HCT116 (cell line): Measurements from ENCODE around the gene DCST2. TPM values are rescaled to one million over a fixed set of nuclear protein-coding genes. Genes with fewer than 3 reads are reported as not detected.

ENCODE experiments used
- ATAC-seq: fragments of 200-7000 bp; cut with Tn5 transposase; 2 replicates; pipeline ENCODE4 v1.9.1; 2020; ENCODE audit warnings: mild to moderate bottlenecking, moderate library complexity
- BruUV-seq: library from RNA; stranded (reverse); fragments of 400-500 nt; replicated peaks from 2 replicates; lab custom pipeline; 2021; lab: Mats Ljungman, UMichigan
- CTCF ChIA-PET: fragments of 300-600 bp; sonication (Branson Sonifier 250); formaldehyde crosslinking; loops from one replicate; lab custom pipeline; 2021; ENCODE audit warnings: antibody characterized with exemption; lab: Charles Lee
- POLR2A ChIA-PET: fragments of 300-600, 350-600 bp; sonication (Branson Sonifier 250); formaldehyde crosslinking; loops from one replicate; lab custom pipeline; 2021; ENCODE audit warnings: antibody characterized with exemption; lab: Charles Lee
- RAD21 ChIA-PET, 2 experiments: fragments of 300-600 bp; sonication (Branson Sonifier 250); formaldehyde crosslinking; loops; one replicate each; lab custom pipeline; 2023; ENCODE audit warnings: low total read pairs in 2 of 2; ENCODE audit not compliant: uncharacterized antibody in 2 of 2, unreplicated experiment in 2 of 2, low non-redundant PET in 1 of 2; lab: Charles Lee
- DNase-seq: peaks from one replicate; pipeline ENCODE4 v3.0.0-alpha.2; 2010; ENCODE audit warnings: low read depth, low spot score
- H2AFZ ChIP-seq: fragments of 200-600 bp; shearing (Covaris generic), sonication (generic); 2 replicates; pipeline ENCODE4 v1.6.1; 2017; ENCODE audit warnings: low read depth, mixed run types, mixed read lengths, antibody characterized with exemption, low read length; ENCODE audit not compliant: poor library complexity, severe bottlenecking
- H3K27ac ChIP-seq: 2 replicates; pipeline ENCODE4 v1.5.1; 2012; ENCODE audit warnings: low read depth, low read length
- H3K27me3 ChIP-seq: fragments of 200-600 bp; sonication (generic); 2 replicates; pipeline ENCODE4 v1.6.1; 2016; ENCODE audit warnings: mixed run types, low read length, mixed read lengths; ENCODE audit not compliant: insufficient read depth
- H3K36me3 ChIP-seq, 2 experiments: fragments of 200-500 bp in 1 of 2; fragments of 200-600 bp in 1 of 2; sonication (Bioruptor generic) in 1 of 2; sonication (generic) in 1 of 2; 2 replicates each; pipeline versions ENCODE4 v1.5.1 to v1.6.1; 2014 to 2016; ENCODE audit warnings: low read length in 2 of 2, inconsistent platforms in 1 of 2, mixed read lengths in 1 of 2, mixed run types in 1 of 2; ENCODE audit not compliant: insufficient read depth in 2 of 2, control insufficient read depth in 1 of 2
- H3K4me1 ChIP-seq, 2 experiments: fragments of 200-600 bp in 1 of 2; sonication (generic) in 1 of 2; 2 replicates each; pipeline versions ENCODE4 v1.5.1 to v1.6.1; 2012 to 2017; ENCODE audit warnings: low read length in 2 of 2, inconsistent platforms in 1 of 2, mild to moderate bottlenecking in 1 of 2, mixed read lengths in 1 of 2, mixed run types in 1 of 2, moderate library complexity in 1 of 2; ENCODE audit not compliant: insufficient read depth in 2 of 2, control insufficient read depth in 1 of 2
- H3K4me2 ChIP-seq: fragments of 200-600 bp; sonication (generic); 2 replicates; pipeline ENCODE4 v1.6.1; 2017; ENCODE audit warnings: mixed run types, low read length, mixed read lengths
- H3K4me3 ChIP-seq, 2 experiments: fragments of 200-600 bp in 1 of 2; sonication (generic) in 1 of 2; replicated peaks in 1 of 2; 2 replicates each; pipeline ENCODE4 v1.5.1; 2011 to 2016; ENCODE audit warnings: low read length in 2 of 2, control low read depth in 1 of 2, low read depth in 1 of 2, mild to moderate bottlenecking in 1 of 2, mixed read lengths in 1 of 2, mixed run types in 1 of 2
- H3K79me2 ChIP-seq: fragments of 200-600 bp; sonication (generic); 2 replicates; pipeline ENCODE4 v1.6.1; 2017; ENCODE audit warnings: mild to moderate bottlenecking, mixed run types, low read length, moderate library complexity, mixed read lengths; ENCODE audit not compliant: insufficient read depth
- H3K9ac ChIP-seq: fragments of 200-600 bp; sonication (generic); 2 replicates; pipeline ENCODE4 v1.6.1; 2016; ENCODE audit warnings: low read length, mixed read lengths
- H3K9me2 ChIP-seq: fragments of 200-600 bp; sonication (generic), shearing (Covaris generic); 2 replicates; pipeline ENCODE4 v1.6.1; 2017; ENCODE audit warnings: mixed run types, mild to moderate bottlenecking, moderate library complexity; ENCODE audit not compliant: insufficient read depth
- H3K9me3 ChIP-seq, 2 experiments: fragments of 200-500 bp in 1 of 2; fragments of 200-600 bp in 1 of 2; sonication (Bioruptor generic) in 1 of 2; sonication (generic) in 1 of 2; 2 replicates each; pipeline ENCODE4 v1.6.1; 2014 to 2017; ENCODE audit warnings: low read length in 2 of 2, mixed read lengths in 2 of 2, inconsistent platforms in 1 of 2, low read depth in 1 of 2, mild to moderate bottlenecking in 1 of 2, mixed run types in 1 of 2, moderate library complexity in 1 of 2; ENCODE audit not compliant: control insufficient read depth in 1 of 2, insufficient read depth in 1 of 2
- H4K20me1 ChIP-seq: fragments of 200-600 bp; sonication (generic), shearing (Covaris generic); 2 replicates; pipeline ENCODE4 v1.6.1; 2017; ENCODE audit warnings: mixed run types, mild to moderate bottlenecking, moderate library complexity; ENCODE audit not compliant: insufficient read depth
- CEBPB ChIP-seq: IDR thresholded peaks from 2 replicates; pipeline ENCODE4 v1.6.1; 2012; ENCODE audit warnings: low read depth
- EGR1 ChIP-seq: IDR thresholded peaks from 2 replicates; pipeline ENCODE4 v1.6.1; 2012; ENCODE audit warnings: low read depth
- ELF1 ChIP-seq: IDR thresholded peaks from 2 replicates; pipeline ENCODE4 v1.6.1; 2012; ENCODE audit warnings: low read depth, borderline replicate concordance
- EZH2 ChIP-seq: fragments of 200-600 bp; sonication (generic); IDR thresholded peaks from 2 replicates; pipeline ENCODE4 v1.6.1; 2017; ENCODE audit warnings: antibody characterized with exemption, mixed run types
- EZH2phosphoT487 ChIP-seq: fragments of 200-600 bp; IDR thresholded peaks from 2 replicates; pipeline ENCODE4 v1.6.1; 2018; ENCODE audit warnings: antibody characterized with exemption, borderline replicate concordance
- JUND ChIP-seq: IDR thresholded peaks from 2 replicates; pipeline ENCODE4 v1.6.1; 2012
- POLR2A ChIP-seq: IDR thresholded peaks from 2 replicates; pipeline ENCODE4 v1.7.0; 2011; ENCODE audit warnings: borderline replicate concordance; ENCODE audit not compliant: insufficient read depth, insufficient read length; ENCODE audit errors: extremely low read depth
- POLR2AphosphoS5 ChIP-seq: IDR thresholded peaks from 2 replicates; pipeline ENCODE4 v1.6.1; 2011; ENCODE audit warnings: mild to moderate bottlenecking, low read depth, low read length, moderate library complexity
- RAD21 ChIP-seq: IDR thresholded peaks from 2 replicates; pipeline ENCODE4 v1.6.1; 2012; ENCODE audit warnings: low read depth, mild to moderate bottlenecking
- REST ChIP-seq: IDR thresholded peaks from 2 replicates; pipeline ENCODE4 v1.6.1; 2012; ENCODE audit warnings: low read depth
- SIN3A ChIP-seq: IDR thresholded peaks from 2 replicates; pipeline ENCODE4 v1.6.1; 2012; ENCODE audit warnings: low read depth
- SP1 ChIP-seq: IDR thresholded peaks from 2 replicates; pipeline ENCODE4 v1.6.1; 2012; ENCODE audit warnings: low read depth
- TCF7L2 ChIP-seq: IDR thresholded peaks from 2 replicates; pipeline ENCODE4 v1.7.0; 2011; ENCODE audit warnings: borderline replicate concordance, inconsistent platforms; ENCODE audit not compliant: insufficient read depth, insufficient read length; ENCODE audit errors: extremely low read depth
- YY1 ChIP-seq: IDR thresholded peaks from 2 replicates; pipeline ENCODE4 v1.6.1; 2011; ENCODE audit warnings: low read length, low read depth, moderate library complexity, mild to moderate bottlenecking; ENCODE audit not compliant: insufficient replicate concordance; ENCODE audit errors: extremely low read depth
- ZBTB33 ChIP-seq: IDR thresholded peaks from 2 replicates; pipeline ENCODE4 v1.6.1; 2011; ENCODE audit warnings: mild to moderate bottlenecking, low read length, moderate library complexity; ENCODE audit not compliant: insufficient replicate concordance; ENCODE audit errors: extremely low read depth
- ZFX ChIP-seq: fragments of 450-650 bp; IDR thresholded peaks from 2 replicates; pipeline ENCODE4 v1.6.1; 2017
- ZNF274 ChIP-seq: fragments of 200-500 bp; sonication (Bioruptor generic); IDR thresholded peaks from 2 replicates; pipeline ENCODE4 v1.6.1; 2014; ENCODE audit warnings: mild to moderate bottlenecking, low read depth, low read length, inconsistent platforms
- intact Hi-C: fragments of 100-400 bp; cut with micrococcal nuclease; formaldehyde crosslinking; loops from 2 replicates; pipeline ENCODE4 v1.10.0; 2022
- total RNA-seq: library from RNA; stranded (reverse); gene quantifications from one replicate; pipeline ENCODE4 v1.2.1, GENCODE V29; 2021; ENCODE audit not compliant: unreplicated experiment
- TF ChIP-seq, protein P1 (sequence below), 3 experiments: fragments of 200-600 bp in 1 of 3; sonication (generic) in 1 of 3; IDR thresholded peaks in 2 of 3; conservative IDR thresholded peaks in 1 of 3; 2 replicates each; pipeline ENCODE4 v1.5.1; 2012 to 2017; ENCODE audit warnings: low read depth in 2 of 3, low read length in 2 of 3, antibody characterized with exemption in 1 of 3, borderline replicate concordance in 1 of 3, control low read depth in 1 of 3, mild to moderate bottlenecking in 1 of 3, mixed read lengths in 1 of 3, mixed run types in 1 of 3, moderate library complexity in 1 of 3; ENCODE audit not compliant: insufficient read depth in 1 of 3

The DCST2 gene
- total RNA-seq, 1 experiment from 2014 or later = 2.0 TPM

DNA sequence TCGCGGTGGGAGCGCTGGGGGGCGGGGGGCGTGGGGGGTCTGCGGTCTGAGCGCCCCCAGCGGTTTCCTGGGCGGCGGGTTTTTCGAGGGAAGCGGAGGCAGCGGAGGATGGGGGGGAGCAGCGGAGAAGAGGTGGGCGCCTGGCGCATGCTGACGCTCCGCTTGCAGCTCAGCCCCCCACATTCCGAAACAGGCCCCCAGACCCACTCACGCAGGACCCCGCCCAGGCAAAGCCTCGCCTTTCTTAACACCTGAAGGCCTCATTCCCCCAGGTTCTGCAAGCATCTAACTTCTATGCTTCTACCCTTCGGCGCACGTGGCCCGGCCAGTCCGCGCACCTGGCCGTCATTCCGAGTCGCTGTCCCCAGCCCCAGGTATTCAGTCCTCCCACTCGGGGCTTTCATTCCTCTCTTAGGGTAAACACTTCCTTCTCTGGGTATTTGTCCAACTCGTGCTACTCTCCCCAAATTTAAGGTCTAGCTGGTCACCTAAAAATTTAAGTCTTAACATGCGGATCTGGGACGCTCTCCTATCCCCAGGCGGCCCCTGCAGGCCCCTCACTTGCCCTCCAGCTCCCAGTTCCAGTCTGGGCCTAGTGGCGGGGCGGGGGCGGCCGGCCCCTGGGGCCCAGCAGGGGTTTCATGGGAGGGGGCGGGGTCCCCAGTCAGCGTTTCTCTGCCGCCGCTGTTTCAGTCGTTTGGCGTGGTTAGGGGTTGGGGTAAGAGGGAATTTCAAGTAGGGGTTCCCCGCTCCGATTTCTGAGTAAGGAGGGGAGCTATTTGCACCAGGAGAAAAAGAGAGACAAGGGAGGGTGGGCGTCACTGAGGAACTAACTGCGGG, 33.8 kb downstream of the DCST2 start:
- Histone ChIP-seq H3K27me3 (no peaks in the 10 kb centered on the region), H3K9me3 (no peaks in the 10 kb centered on the region), H3K36me3 (no peaks in the 10 kb centered on the region), H3K4me2 (peak overlapping the region; percentile 96), H3K27ac (peak overlapping the region; percentile 99), H3K9me2 (no peaks in the 10 kb centered on the region), H4K20me1 (no peaks in the 10 kb centered on the region), H3K4me3 (peak overlapping the region; percentile 85 to 98), H3K9ac (peak overlapping the region; percentile 91), H3K79me2 (peaks cover 22% of the 10 kb centered on the region), H2AFZ (no peak overlapping the region), H3K4me1 (peaks cover 28 to 60% of the 10 kb centered on the region in 2 experiments)
- intact Hi-C loops = loop anchor here (2.0 to 5.0 kb wide), 3 partner anchors 37 to 441 kb away; partner anchors contain the start of genes ADAM15, PYGO2 and UBE2Q1
- ATAC-seq = no peak
- no peak for DNase-seq
- ChIA-PET POLR2A (interaction anchor here (0.9 to 2.5 kb wide), 7 partner anchors 12 to 29 kb away, joined by 3 to 22 read pairs (median 4); partner anchors contain the start of genes FLAD1 and SHC1), RAD21 (interaction anchor here in 1 of 2 experiments (0.6 to 1.7 kb wide), 3 partner anchors 26 to 39 kb away, joined by 3 to 5 read pairs (median 4); partner anchors contain the start of gene PYGO2), CTCF (interaction anchor here (1.0 to 2.6 kb wide), 19 partner anchors 10 to 555 kb away, joined by 3 to 25 read pairs (median 5); partner anchors contain the start of genes ADAM15, FLAD1, PBXIP1 and PYGO2)
- TSS peak; percentile 46 for BruUV-seq
- TF ChIP-seq SIN3A (no peak), EZH2phosphoT487 (no peak), POLR2A (peak; percentile 49), SP1 (no peak), CEBPB (no peak), RAD21 (no peak), ZFX (peak; percentile 71; the same call in 1 of the 2 replicates), POLR2AphosphoS5 (peak; percentile 34; the same call in 1 of the 2 replicates), REST (no peak), ZBTB33 (no peak), ELF1 (no peak), EZH2 (no peak), TCF7L2 (no peak), ZNF274 (no peak), JUND (no peak), EGR1 (no peak), YY1 (peak; percentile 2)
- TF ChIP-seq, protein P1, sequence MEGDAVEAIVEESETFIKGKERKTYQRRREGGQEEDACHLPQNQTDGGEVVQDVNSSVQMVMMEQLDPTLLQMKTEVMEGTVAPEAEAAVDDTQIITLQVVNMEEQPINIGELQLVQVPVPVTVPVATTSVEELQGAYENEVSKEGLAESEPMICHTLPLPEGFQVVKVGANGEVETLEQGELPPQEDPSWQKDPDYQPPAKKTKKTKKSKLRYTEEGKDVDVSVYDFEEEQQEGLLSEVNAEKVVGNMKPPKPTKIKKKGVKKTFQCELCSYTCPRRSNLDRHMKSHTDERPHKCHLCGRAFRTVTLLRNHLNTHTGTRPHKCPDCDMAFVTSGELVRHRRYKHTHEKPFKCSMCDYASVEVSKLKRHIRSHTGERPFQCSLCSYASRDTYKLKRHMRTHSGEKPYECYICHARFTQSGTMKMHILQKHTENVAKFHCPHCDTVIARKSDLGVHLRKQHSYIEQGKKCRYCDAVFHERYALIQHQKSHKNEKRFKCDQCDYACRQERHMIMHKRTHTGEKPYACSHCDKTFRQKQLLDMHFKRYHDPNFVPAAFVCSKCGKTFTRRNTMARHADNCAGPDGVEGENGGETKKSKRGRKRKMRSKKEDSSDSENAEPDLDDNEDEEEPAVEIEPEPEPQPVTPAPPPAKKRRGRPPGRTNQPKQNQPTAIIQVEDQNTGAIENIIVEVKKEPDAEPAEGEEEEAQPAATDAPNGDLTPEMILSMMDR (IDR thresholded peaks at IDR 0.05 in 2 of 3, conservative IDR thresholded peaks at IDR 0.05 in 1 of 3; ENCODE audit: borderline replicate concordance in 1 of 3, insufficient read depth in 1 of 3, low read depth in 2 of 3, low read length in 2 of 3) = no peak
